Right renal pelvis (tissue), 4 donors: Measurements from ENCODE around the gene OR51B2. TPM values are rescaled to one million over a fixed set of nuclear protein-coding genes. Genes with fewer than 3 reads are reported as not detected.
"Not testable (repeated sequence)": the region's sequence is repeated elsewhere in the genome, so short reads cannot be mapped to it uniquely, and the experiment has no call there.

ENCODE experiments used
- DNase-seq, 4 donors: peaks; one replicate each; pipeline ENCODE4 v3.0.0-alpha.2; 2013; ENCODE audit warnings: low read depth in 4 of 4, low spot score in 3 of 4, missing footprints in 1 of 4
- polyA plus RNA-seq, 4 donors: library from polyadenylated mRNA; unstranded; fragments of 120-200 nt; gene quantifications; one replicate each; pipeline ENCODE4 v1.2.1, GENCODE V29; 2013; ENCODE audit not compliant: insufficient read length in 4 of 4

Gene OR51B2
- polyA plus RNA-seq: not detected

GRCh38 chr11:5324197-5324596 is at the start of gene OR51B2:
OR51B2 (minus strand) TSS chr11:5324297; CDS start chr11:5324297, 0 bp downstream.
- DNase-seq: no peak

- no peak for DNase-seq
Observed at GRCh38 chr11:5369789-5370188, 45.7 kb upstream of the OR51B2 start.

- DNase-seq: no peak
Observed at GRCh38 chr11:5368502-5369043, 44.5 kb upstream of the OR51B2 start.

- DNase-seq: no peak
Observed at GRCh38 chr11:5367448-5368074, 43.5 kb upstream of the OR51B2 start.

GRCh38 chr11:5366856-5367255 is 42.8 kb upstream of the OR51B2 start:
- DNase-seq: no peak

GRCh38 chr11:5366365-5366764 is 42.3 kb upstream of the OR51B2 start:
- DNase-seq: not testable (repeated sequence)

GRCh38 chr11:5364214-5364613 is 40.1 kb upstream of the OR51B2 start:
- no peak for DNase-seq

- no peak for DNase-seq
Observed at GRCh38 chr11:5363679-5364078, 39.6 kb upstream of the OR51B2 start.

- no peak for DNase-seq
Observed at GRCh38 chr11:5362017-5362625, 38.0 kb upstream of the OR51B2 start.

- DNase-seq: not testable (repeated sequence)
Observed at GRCh38 chr11:5356031-5356430, 31.9 kb upstream of the OR51B2 start.

GRCh38 chr11:5351208-5351607 is 27.1 kb upstream of the OR51B2 start, which contains the start of gene OR51B6:
OR51B6 (plus strand) TSS chr11:5351508; CDS start chr11:5351508, 0 bp downstream.
- no peak for DNase-seq

- no peak for DNase-seq
Observed at GRCh38 chr11:5349550-5349949, 25.5 kb upstream of the OR51B2 start.

GRCh38 chr11:5348551-5349194 is 24.6 kb upstream of the OR51B2 start:
- no peak for DNase-seq

GRCh38 chr11:5345831-5346230 is 21.7 kb upstream of the OR51B2 start:
- no peak for DNase-seq

- DNase-seq: no peak
Observed at GRCh38 chr11:5343474-5344335, 19.6 kb upstream of the OR51B2 start, which contains the start of gene OR51B5. OR51B5 (minus strand) TSS chr11:5343524; CDS start chr11:5343524, 0 bp downstream.

GRCh38 chr11:5339771-5340322 is 15.8 kb upstream of the OR51B2 start:
- no peak for DNase-seq

GRCh38 chr11:5337253-5337652 is 13.2 kb upstream of the OR51B2 start:
- DNase-seq: not testable (repeated sequence)

GRCh38 chr11:5336331-5336730 is 12.2 kb upstream of the OR51B2 start:
- DNase-seq: no peak

- no peak for DNase-seq
Observed at GRCh38 chr11:5335170-5335569, 11.1 kb upstream of the OR51B2 start.

GRCh38 chr11:5317292-5317691 is 6.8 kb downstream of the OR51B2 start:
- DNase-seq: no peak
